Measurements from ENCODE around the gene SSH3. TPM values are rescaled to one million over a fixed set of nuclear protein-coding genes. Genes with fewer than 3 reads are reported as not detected.

The SSH3 gene
- total RNA-seq, 1 experiment from 2014 or later: 89.6 TPM

DNA sequence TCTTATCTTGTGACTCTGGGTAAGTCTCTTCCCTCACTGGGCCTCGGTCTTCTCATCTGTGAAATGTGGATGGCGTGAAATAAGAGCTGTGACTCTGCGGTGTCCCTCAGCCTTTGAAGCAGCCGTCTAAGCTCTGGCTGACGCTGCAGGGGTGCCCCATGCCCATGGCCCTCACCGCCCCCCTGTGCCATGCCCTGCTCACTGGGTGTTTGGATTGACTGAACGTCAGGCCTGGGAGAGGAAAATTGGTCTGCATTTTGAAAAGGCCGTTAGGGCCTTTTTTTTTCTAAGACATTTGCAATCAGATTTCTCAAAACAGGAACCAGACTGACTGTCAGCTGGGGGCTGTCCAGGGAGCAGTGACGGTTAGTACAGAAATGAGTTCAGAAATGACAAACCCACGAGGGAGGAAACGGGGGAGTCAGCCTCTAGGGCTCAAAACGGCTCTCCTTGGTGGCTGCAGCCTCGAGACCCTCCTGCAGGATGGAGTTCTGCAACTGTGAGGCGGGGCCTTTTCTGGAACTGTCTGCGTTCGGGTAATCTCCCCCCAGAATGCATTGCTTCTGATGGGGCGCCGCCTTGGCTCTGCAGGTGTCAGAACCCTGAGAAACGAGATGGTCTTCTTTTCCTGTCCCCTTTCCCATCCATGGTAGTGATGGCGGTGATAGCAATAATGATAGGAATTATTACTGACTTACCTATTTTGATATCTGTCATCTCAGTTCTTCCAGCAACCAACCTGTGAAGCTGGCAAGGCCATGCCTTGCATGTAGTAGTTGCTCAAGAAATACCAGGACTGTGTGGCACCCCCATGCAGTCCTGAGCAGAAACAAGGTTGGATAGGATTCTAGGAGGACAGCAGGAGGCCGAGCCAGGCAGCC is 35.0 kb upstream of the SSH3 start:
- intact Hi-C loops (cut with micrococcal nuclease; ENCODE audit: unreplicated experiment): no loop called here
- no TSS peak for BruUV-seq (replicated peaks)
- Mint-ChIP-seq H3K4me3 (ENCODE audit: unreplicated experiment) (peak overlapping the region; percentile 100), H3K4me1 (ENCODE audit: low read depth, unreplicated experiment) (peaks cover 14% of the 10 kb centered on the region), H3K27ac (ENCODE audit: unreplicated experiment) (peak overlapping the region; percentile 95), H3K36me3 (ENCODE audit: insufficient read depth, unreplicated experiment) (peaks cover 44% of the 10 kb centered on the region), H3K9me3 (ENCODE audit: unreplicated experiment) (no peaks in the 10 kb centered on the region), H3K27me3 (ENCODE audit: insufficient read depth, unreplicated experiment) (no peaks in the 10 kb centered on the region)
- TF ChIP-seq, protein P1, sequence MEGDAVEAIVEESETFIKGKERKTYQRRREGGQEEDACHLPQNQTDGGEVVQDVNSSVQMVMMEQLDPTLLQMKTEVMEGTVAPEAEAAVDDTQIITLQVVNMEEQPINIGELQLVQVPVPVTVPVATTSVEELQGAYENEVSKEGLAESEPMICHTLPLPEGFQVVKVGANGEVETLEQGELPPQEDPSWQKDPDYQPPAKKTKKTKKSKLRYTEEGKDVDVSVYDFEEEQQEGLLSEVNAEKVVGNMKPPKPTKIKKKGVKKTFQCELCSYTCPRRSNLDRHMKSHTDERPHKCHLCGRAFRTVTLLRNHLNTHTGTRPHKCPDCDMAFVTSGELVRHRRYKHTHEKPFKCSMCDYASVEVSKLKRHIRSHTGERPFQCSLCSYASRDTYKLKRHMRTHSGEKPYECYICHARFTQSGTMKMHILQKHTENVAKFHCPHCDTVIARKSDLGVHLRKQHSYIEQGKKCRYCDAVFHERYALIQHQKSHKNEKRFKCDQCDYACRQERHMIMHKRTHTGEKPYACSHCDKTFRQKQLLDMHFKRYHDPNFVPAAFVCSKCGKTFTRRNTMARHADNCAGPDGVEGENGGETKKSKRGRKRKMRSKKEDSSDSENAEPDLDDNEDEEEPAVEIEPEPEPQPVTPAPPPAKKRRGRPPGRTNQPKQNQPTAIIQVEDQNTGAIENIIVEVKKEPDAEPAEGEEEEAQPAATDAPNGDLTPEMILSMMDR (IDR thresholded peaks at IDR 0.05; ENCODE audit: insufficient read depth in 1 of 2, low read depth in 1 of 2, low read length in 1 of 2, severe bottlenecking in 1 of 2, unreplicated experiment in 1 of 2): no peak
- CTCF ChIA-PET: interaction anchor here (0.5 to 2.5 kb wide), 4 partner anchors 20 to 114 kb away, joined by 4 to 43 read pairs (median 10); partner anchors contain the start of gene ANKRD13D
- Histone ChIP-seq H3K4me1 (peaks cover 16% of the 10 kb centered on the region), H3K9me3 (no peaks in the 10 kb centered on the region), H3K27me3 (replicated peaks; ENCODE audit: control insufficient read depth, insufficient read depth, low read length) (no peaks in the 10 kb centered on the region), H3K4me3 (ENCODE audit: low read depth, low read length) (peak overlapping the region; percentile 75), H3K36me3 (ENCODE audit: control insufficient read depth, insufficient read depth, low read length) (peaks cover 3% of the 10 kb centered on the region; the same call in 1 of the 2 replicates)
- POLR2A ChIA-PET: interaction anchor here (0.7 to 1.6 kb wide), 2 partner anchors 20 to 29 kb away, joined by 3 to 14 read pairs; partner anchors contain the start of gene ANKRD13D
- DNase-seq: no peak

DNA sequence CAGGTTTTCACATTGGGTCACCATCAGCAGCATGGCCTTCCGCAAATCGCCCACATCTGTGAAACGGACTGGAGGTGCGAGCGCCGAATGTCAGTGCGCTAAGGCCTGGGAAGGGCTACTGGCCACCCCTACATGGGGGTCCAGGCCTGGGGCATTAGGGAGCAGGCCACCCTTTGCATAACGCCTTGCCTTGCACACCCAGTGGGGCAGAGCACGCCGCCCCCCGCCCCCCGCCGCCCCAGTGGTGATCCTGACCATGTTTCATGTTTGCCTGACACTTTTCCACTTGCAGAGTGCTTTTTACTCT is 34.4 kb upstream of the SSH3 start:
- Histone ChIP-seq H3K4me1 (peaks cover 16% of the 10 kb centered on the region), H3K9me3 (no peaks in the 10 kb centered on the region), H3K4me3 (ENCODE audit: low read depth, low read length) (no peak overlapping the region), H3K36me3 (ENCODE audit: control insufficient read depth, insufficient read depth, low read length) (peaks cover 3% of the 10 kb centered on the region; the same call in 1 of the 2 replicates), H3K27me3 (replicated peaks; ENCODE audit: control insufficient read depth, insufficient read depth, low read length) (no peaks in the 10 kb centered on the region)
- ChIA-PET POLR2A (no interaction called here), CTCF (interaction anchor here (0.6 kb wide), 1 partner anchor 116 kb away, joined by 3 read pairs; no protein-coding TSS in a partner anchor)
- Mint-ChIP-seq H3K36me3 (ENCODE audit: insufficient read depth, unreplicated experiment) (peaks cover 44% of the 10 kb centered on the region), H3K4me1 (ENCODE audit: low read depth, unreplicated experiment) (peaks cover 14% of the 10 kb centered on the region), H3K4me3 (ENCODE audit: unreplicated experiment) (peak overlapping the region; percentile 100), H3K27me3 (ENCODE audit: insufficient read depth, unreplicated experiment) (no peaks in the 10 kb centered on the region), H3K9me3 (ENCODE audit: unreplicated experiment) (no peaks in the 10 kb centered on the region), H3K27ac (ENCODE audit: unreplicated experiment) (no peak overlapping the region)
- no TSS peak for BruUV-seq (replicated peaks)
- TF ChIP-seq, protein P1 (IDR thresholded peaks at IDR 0.05; ENCODE audit: insufficient read depth in 1 of 2, low read depth in 1 of 2, low read length in 1 of 2, severe bottlenecking in 1 of 2, unreplicated experiment in 1 of 2): no peak
- no peak for DNase-seq
- intact Hi-C loops (cut with micrococcal nuclease; ENCODE audit: unreplicated experiment): no loop called here

DNA sequence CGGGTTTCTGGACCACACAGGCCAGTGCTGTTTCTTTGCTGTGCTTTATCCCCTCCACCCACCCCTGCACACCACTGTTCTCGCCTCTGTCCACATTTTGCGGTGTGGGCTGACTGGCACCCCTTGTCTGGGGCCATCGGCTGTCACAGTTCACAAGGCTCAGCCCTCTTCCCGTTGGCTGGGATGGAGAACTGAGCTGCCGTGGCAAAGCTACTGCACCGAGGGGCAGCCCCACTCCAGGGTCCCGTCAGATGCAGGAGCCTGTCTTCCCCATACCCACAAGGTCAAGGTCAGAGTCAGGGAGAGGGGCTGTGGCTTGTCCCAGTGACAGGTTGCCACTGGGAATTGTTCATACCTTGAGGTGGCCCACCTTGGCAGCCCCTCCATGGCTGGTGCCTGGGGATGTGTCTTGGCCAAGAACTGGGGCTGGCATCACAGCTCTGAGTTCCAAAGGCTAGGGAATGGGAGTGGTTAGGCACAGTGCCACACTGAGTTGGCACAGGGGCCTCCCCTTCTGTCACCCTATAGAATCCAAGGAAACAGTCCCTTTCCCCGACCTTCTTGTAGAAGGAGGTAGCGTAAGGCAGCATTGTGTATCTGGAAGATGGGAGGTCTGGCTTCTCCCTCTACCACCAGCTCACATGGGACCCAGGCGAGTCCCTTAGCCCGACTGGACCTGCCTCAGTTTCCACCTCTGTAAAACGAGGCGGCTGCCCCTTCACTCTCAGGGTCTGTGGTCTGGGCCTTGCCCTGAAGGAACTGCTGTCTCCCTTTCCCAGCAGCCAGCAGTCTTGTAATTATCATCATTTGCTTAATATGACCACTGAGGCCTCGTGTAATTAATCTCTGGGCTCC is 33.7 kb upstream of the SSH3 start:
- Mint-ChIP-seq H3K4me3 (ENCODE audit: unreplicated experiment) (no peak overlapping the region), H3K9me3 (ENCODE audit: unreplicated experiment) (no peaks in the 10 kb centered on the region), H3K27me3 (ENCODE audit: insufficient read depth, unreplicated experiment) (no peaks in the 10 kb centered on the region), H3K4me1 (ENCODE audit: low read depth, unreplicated experiment) (peaks cover 14% of the 10 kb centered on the region), H3K36me3 (ENCODE audit: insufficient read depth, unreplicated experiment) (peaks cover 49% of the 10 kb centered on the region), H3K27ac (ENCODE audit: unreplicated experiment) (peak overlapping the region; percentile 63)
- BruUV-seq (replicated peaks): no TSS peak
- no peaks in the 10 kb centered on the region for H3K27me3 ChIP-seq (replicated peaks; ENCODE audit: control insufficient read depth, insufficient read depth, low read length)
- ChIA-PET POLR2A (interaction anchor here (0.6 kb wide), 1 partner anchor 106 kb away, joined by 7 read pairs; no protein-coding TSS in a partner anchor), CTCF (interaction anchor here (0.6 to 0.7 kb wide), 2 partner anchors 48 to 115 kb away, joined by 3 read pairs; no protein-coding TSS in a partner anchor)
- intact Hi-C loops (cut with micrococcal nuclease; ENCODE audit: unreplicated experiment): no loop called here
- H3K4me1 ChIP-seq: peaks cover 16% of the 10 kb centered on the region
- DNase-seq: no peak
- H3K36me3 ChIP-seq (ENCODE audit: control insufficient read depth, insufficient read depth, low read length): peaks cover 3% of the 10 kb centered on the region; the same call in 1 of the 2 replicates
- no peaks in the 10 kb centered on the region for H3K9me3 ChIP-seq
- TF ChIP-seq, protein P1 (IDR thresholded peaks at IDR 0.05; ENCODE audit: insufficient read depth in 1 of 2, low read depth in 1 of 2, low read length in 1 of 2, severe bottlenecking in 1 of 2, unreplicated experiment in 1 of 2): no peak
- no peak overlapping the region for H3K4me3 ChIP-seq (ENCODE audit: low read depth, low read length)
